ENCODE measurements around the gene NTM.

GRCh38 chr11:132055296-132055695 lies 684.9 kb downstream of the NTM start:
- TF ChIP-seq, protein P1, sequence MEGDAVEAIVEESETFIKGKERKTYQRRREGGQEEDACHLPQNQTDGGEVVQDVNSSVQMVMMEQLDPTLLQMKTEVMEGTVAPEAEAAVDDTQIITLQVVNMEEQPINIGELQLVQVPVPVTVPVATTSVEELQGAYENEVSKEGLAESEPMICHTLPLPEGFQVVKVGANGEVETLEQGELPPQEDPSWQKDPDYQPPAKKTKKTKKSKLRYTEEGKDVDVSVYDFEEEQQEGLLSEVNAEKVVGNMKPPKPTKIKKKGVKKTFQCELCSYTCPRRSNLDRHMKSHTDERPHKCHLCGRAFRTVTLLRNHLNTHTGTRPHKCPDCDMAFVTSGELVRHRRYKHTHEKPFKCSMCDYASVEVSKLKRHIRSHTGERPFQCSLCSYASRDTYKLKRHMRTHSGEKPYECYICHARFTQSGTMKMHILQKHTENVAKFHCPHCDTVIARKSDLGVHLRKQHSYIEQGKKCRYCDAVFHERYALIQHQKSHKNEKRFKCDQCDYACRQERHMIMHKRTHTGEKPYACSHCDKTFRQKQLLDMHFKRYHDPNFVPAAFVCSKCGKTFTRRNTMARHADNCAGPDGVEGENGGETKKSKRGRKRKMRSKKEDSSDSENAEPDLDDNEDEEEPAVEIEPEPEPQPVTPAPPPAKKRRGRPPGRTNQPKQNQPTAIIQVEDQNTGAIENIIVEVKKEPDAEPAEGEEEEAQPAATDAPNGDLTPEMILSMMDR (tag by site-specific recombination; IDR thresholded peaks at IDR 0.05): no peak
- TF ChIP-seq YY1 (tag by site-specific recombination; IDR thresholded peaks at IDR 0.05) (no peak), ZNF510 (tag by site-specific recombination; IDR thresholded peaks at IDR 0.05; ENCODE audit: insufficient replicate concordance) (no peak)
- TF ChIP-seq, protein P2, sequence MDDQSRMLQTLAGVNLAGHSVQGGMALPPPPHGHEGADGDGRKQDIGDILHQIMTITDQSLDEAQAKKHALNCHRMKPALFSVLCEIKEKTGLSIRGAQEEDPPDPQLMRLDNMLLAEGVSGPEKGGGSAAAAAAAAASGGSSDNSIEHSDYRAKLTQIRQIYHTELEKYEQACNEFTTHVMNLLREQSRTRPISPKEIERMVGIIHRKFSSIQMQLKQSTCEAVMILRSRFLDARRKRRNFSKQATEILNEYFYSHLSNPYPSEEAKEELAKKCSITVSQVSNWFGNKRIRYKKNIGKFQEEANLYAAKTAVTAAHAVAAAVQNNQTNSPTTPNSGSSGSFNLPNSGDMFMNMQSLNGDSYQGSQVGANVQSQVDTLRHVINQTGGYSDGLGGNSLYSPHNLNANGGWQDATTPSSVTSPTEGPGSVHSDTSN (CRISPR knock-in tag; IDR thresholded peaks at IDR 0.05): no peak

Measured in HEK293 (cell line).